ENCODE measurements around the gene MFGE8. TPM values are rescaled to one million over a fixed set of nuclear protein-coding genes. Genes with fewer than 3 reads are reported as not detected.

The MFGE8 gene
- total and polyA plus RNA-seq, 10 donors = 21.8 to 105 (median 66.0) TPM

- Histone ChIP-seq H3K36me3 (no peaks in the 10 kb centered on the region), H3K4me1 (no peaks in the 10 kb centered on the region), H3K9me3 (no peaks in the 10 kb centered on the region), H3K27me3 (replicated peaks in 1 of 7) (no peaks in the 10 kb centered on the region), H3K27ac (no peak overlapping the region), H3K4me3 (no peak overlapping the region)
- TF ChIP-seq CTCF (IDR thresholded peaks at IDR 0.05 in 8 of 11, conservative IDR thresholded peaks at IDR 0.05 in 3 of 11) (no peak), POLR2AphosphoS5 (IDR thresholded peaks at IDR 0.05) (no peak), POLR2A (IDR thresholded peaks at IDR 0.05) (no peak)
- intact Hi-C loops (cut with DNase I; ENCODE audit: low total_unique reads) = no loop called here
- WGBS, 5 donors = 69 to 84% (median 76%) methylated on average over 6 of the region's 6 CpGs
- DNase-seq = no peak
Observed at GRCh38 chr15:88865498-88866099, 47.6 kb downstream of the MFGE8 start.

DNA sequence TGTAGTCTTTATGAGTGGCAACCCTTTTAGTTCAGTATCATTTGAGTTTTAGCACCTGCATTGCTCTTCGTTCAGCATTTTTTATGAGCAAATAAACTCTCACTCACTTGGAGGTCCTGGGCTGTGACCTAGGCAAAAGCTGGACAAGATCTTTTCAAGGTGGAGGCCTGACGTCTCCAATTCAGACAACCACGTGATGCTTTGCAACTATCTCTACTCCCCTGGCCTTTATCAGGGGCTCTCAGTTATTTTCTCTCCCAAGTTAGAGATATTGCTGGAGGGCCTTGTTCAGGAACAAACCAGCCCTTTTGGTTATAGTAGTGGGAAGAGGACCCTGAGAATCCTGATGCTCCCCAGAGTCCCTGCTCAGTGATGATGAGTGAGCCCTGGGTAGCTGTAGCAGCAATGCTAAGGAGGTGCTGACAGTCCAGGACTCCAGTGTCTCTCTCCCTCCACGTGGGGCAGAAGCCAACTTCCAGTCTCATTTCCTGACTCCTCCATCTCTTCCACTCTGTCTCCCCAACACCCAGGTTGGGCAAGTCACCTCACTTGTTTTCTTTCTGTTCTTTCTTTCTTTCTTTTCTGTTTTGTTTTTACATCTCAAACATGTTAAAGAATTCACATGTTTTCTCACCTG lies 48.2 kb downstream of the MFGE8 start:
- Histone ChIP-seq H3K4me1 (no peaks in the 10 kb centered on the region), H3K27me3 (replicated peaks in 1 of 7) (no peaks in the 10 kb centered on the region), H3K36me3 (no peaks in the 10 kb centered on the region), H3K9me3 (no peaks in the 10 kb centered on the region), H3K4me3 (no peak overlapping the region), H3K27ac (no peak overlapping the region)
- WGBS, 5 donors = 70 to 78% (median 72%) methylated on average over 4 of the region's 4 CpGs
- DNase-seq = no peak
- TF ChIP-seq POLR2A (IDR thresholded peaks at IDR 0.05) = no peak
- intact Hi-C loops (cut with DNase I; ENCODE audit: low total_unique reads) = no loop called here

DNA sequence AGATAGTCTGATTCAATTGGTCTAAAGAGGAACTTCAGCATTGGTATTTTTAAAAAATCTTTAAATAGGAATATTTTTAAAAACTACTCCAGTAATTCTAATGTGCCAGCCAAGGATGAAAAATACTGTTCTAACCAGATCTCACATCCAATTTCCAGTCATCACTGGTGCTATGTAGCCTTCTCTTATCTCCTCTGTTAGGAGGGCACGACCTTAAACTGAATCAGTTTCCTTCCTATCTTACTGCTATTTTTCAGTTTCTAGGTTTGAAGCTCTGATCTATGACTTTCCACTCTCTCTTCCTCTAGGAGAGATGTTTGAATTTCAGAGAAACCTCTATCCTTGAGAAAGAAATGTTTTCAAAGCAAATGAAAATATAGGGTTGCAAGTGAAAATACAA lies 49.8 kb downstream of the MFGE8 start:
- 39 to 63% (median 43%) methylated on average over 1 of the region's 1 CpG for WGBS, 5 donors
- H3K36me3 ChIP-seq = no peaks in the 10 kb centered on the region
- TF ChIP-seq CTCF (IDR thresholded peaks at IDR 0.05 in 8 of 11, conservative IDR thresholded peaks at IDR 0.05 in 3 of 11) = no peak
- TF ChIP-seq POLR2A (IDR thresholded peaks at IDR 0.05) = no peak
- TF ChIP-seq POLR2AphosphoS5 (IDR thresholded peaks at IDR 0.05) = no peak
- peaks cover 0 to 5% (median 0%) of the 10 kb centered on the region in 7 donors for H3K27me3 ChIP-seq (replicated peaks in 1 of 7)
- H3K9me3 ChIP-seq = no peaks in the 10 kb centered on the region
- intact Hi-C loops (cut with DNase I; ENCODE audit: low total_unique reads) = no loop called here
- H3K4me3 ChIP-seq = no peak overlapping the region
- H3K27ac ChIP-seq = no peak overlapping the region
- H3K4me1 ChIP-seq = no peaks in the 10 kb centered on the region
- DNase-seq = no peak

DNA sequence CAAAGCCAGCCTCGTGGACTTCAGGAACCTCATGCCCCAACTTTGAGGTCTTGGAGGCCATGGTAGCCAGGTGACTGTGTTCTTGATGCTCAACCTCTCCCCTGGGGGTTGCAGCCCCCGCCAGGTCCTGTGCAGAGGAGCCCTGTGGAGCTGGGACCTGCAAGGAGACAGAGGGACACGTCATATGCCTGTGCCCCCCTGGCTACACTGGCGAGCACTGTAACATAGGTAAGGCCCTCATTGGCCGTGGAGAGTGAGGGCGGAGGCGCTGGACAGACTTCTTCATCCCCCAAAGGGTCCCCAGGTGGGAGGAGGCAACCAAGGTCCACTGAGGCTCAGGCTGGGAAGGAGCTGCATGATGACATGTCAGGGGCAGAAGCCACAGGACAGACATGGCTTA lies 53.0 kb downstream of the MFGE8 start:
- peaks cover 0 to 5% (median under 1%) of the 10 kb centered on the region in 8 donors for H3K9me3 ChIP-seq
- peaks cover 0 to 5% (median 0%) of the 10 kb centered on the region in 7 donors for H3K27me3 ChIP-seq (replicated peaks in 1 of 7)
- H3K4me1 ChIP-seq = no peaks in the 10 kb centered on the region
- no peak for DNase-seq
- H3K36me3 ChIP-seq = no peaks in the 10 kb centered on the region
- no peak overlapping the region for H3K27ac ChIP-seq
- WGBS, 5 donors = 70 to 86% (median 76%) methylated on average over 7 of the region's 7 CpGs
- intact Hi-C loops (cut with DNase I; ENCODE audit: low total_unique reads) = no loop called here
- TF ChIP-seq CTCF (IDR thresholded peaks at IDR 0.05 in 8 of 11, conservative IDR thresholded peaks at IDR 0.05 in 3 of 11) (no peak), POLR2A (IDR thresholded peaks at IDR 0.05) (no peak), POLR2AphosphoS5 (IDR thresholded peaks at IDR 0.05) (no peak)
- H3K4me3 ChIP-seq = no peak overlapping the region
